Common myeloid progenitor, CD34-positive (primary cell): Measurements from ENCODE around the gene MICAL3.

Source experiments
- CTCF ChIA-PET: fragments of 350-600 bp; sonication (Branson Sonifier 250); formaldehyde crosslinking; loops from one replicate; lab custom pipeline; 2021; ENCODE audit warnings: antibody characterized with exemption; lab: Charles Lee
- POLR2A ChIA-PET: fragments of 350-600 bp; sonication (Branson Sonifier 250); formaldehyde crosslinking; loops from one replicate; lab custom pipeline; 2021; ENCODE audit warnings: antibody characterized with exemption; lab: Charles Lee
- DNase-seq, 3 donors: peaks; one replicate each; pipeline versions ENCODE4 v3.0.0 to v3.0.0-alpha.2; 2013
- H3K27ac ChIP-seq, 2 experiments: 1 replicate in 1 of 2; 2 replicates in 1 of 2; pipeline ENCODE4 v1.7.0; 2013; ENCODE audit warnings: inconsistent platforms in 2 of 2, low read length in 2 of 2, mild to moderate bottlenecking in 2 of 2, low read depth in 1 of 2, moderate library complexity in 1 of 2; ENCODE audit not compliant: severe bottlenecking in 2 of 2, insufficient read depth in 1 of 2, poor library complexity in 1 of 2
- H3K27me3 ChIP-seq, 5 experiments: replicated peaks in 2 of 5; 1 replicate in 3 of 5; 2 replicates in 2 of 5; pipeline versions ENCODE4 v1.6.1 to v1.7.0; 2013; ENCODE audit warnings: low read length in 4 of 5, mild to moderate bottlenecking in 2 of 5, moderate library complexity in 2 of 5, inconsistent platforms in 1 of 5; ENCODE audit not compliant: insufficient read depth in 5 of 5, control insufficient read depth in 4 of 5
- H3K36me3 ChIP-seq, 4 experiments: 1 replicate in 2 of 4; 2 replicates in 2 of 4; pipeline versions ENCODE4 v1.6.1 to v1.7.0; 2013; ENCODE audit warnings: low read length in 3 of 4, control low read depth in 1 of 4, mild to moderate bottlenecking in 1 of 4; ENCODE audit not compliant: control insufficient read depth in 4 of 4, insufficient read depth in 4 of 4
- H3K4me1 ChIP-seq, 4 experiments: 1 replicate in 3 of 4; 2 replicates in 1 of 4; pipeline versions ENCODE4 v1.6.1 to v1.7.1; 2013; ENCODE audit warnings: low read length in 3 of 4, mild to moderate bottlenecking in 3 of 4, control low read depth in 1 of 4, inconsistent platforms in 1 of 4, moderate library complexity in 1 of 4; ENCODE audit not compliant: control insufficient read depth in 4 of 4, insufficient read depth in 4 of 4; ENCODE audit errors: control extremely low read depth in 1 of 4
- H3K4me3 ChIP-seq, 7 experiments: 1 replicate in 4 of 7; 2 replicates in 3 of 7; pipeline versions ENCODE4 v1.5.1 to v1.7.0; 2013; ENCODE audit warnings: mild to moderate bottlenecking in 7 of 7, low read length in 6 of 7, moderate library complexity in 6 of 7, inconsistent platforms in 2 of 7, low read depth in 2 of 7, control low read depth in 1 of 7; ENCODE audit not compliant: insufficient read depth in 4 of 7, control insufficient read depth in 1 of 7; ENCODE audit errors: extremely low read depth in 1 of 7
- H3K9me3 ChIP-seq, 5 experiments: 1 replicate in 4 of 5; 2 replicates in 1 of 5; pipeline versions ENCODE4 v1.6.1 to v1.7.1; 2013; ENCODE audit warnings: low read length in 4 of 5, mild to moderate bottlenecking in 2 of 5, inconsistent platforms in 1 of 5, low read depth in 1 of 5, moderate library complexity in 1 of 5; ENCODE audit not compliant: control insufficient read depth in 4 of 5, insufficient read depth in 2 of 5; ENCODE audit errors: control extremely low read depth in 1 of 5
- WGBS: methylation state at CpG from one replicate; pipeline ENCODE4 v1.1.5; 2013; ENCODE audit not compliant: insufficient coverage; 5-methylcytosine and 5-hydroxymethylcytosine counted together

MICAL3 gene

GRCh38 chr22:17966403-17966717, 58.0 kb downstream of the MICAL3 start:
- CTCF ChIA-PET, result interaction anchor here (1.2 kb wide), 1 partner anchor 14 kb away, joined by 3 read pairs; no protein-coding TSS in a partner anchor

GRCh38 chr22:17965538-17966402, 58.6 kb downstream of the MICAL3 start:
- POLR2A ChIA-PET, result no interaction called here
- H3K9me3 ChIP-seq, result no peaks in the 10 kb centered on the region
- 51% methylated on average over 8 of the region's 12 CpGs for WGBS
- H3K27me3 ChIP-seq, result no peaks in the 10 kb centered on the region
- H3K27ac ChIP-seq, result no peak overlapping the region
- DNase-seq, result peak; percentile 10 to 46 (median 35)
- H3K4me1 ChIP-seq, result peaks cover 0 to 7% (median 5%) of the 10 kb centered on the region in 4 experiments
- no peak overlapping the region for H3K4me3 ChIP-seq
- no peaks in the 10 kb centered on the region for H3K36me3 ChIP-seq
- CTCF ChIA-PET, result interaction anchor here (0.6 kb wide), 1 partner anchor 30 kb away, joined by 3 read pairs; no protein-coding TSS in a partner anchor

More at GRCh38 chr22:17966403-17966717, 58.0 kb downstream of the MICAL3 start:
- Histone ChIP-seq H3K9me3 (no peaks in the 10 kb centered on the region), H3K27ac (no peak overlapping the region), H3K4me1 (peaks cover 0 to 7% (median 5%) of the 10 kb centered on the region in 4 experiments), H3K4me3 (no peak overlapping the region), H3K27me3 (no peaks in the 10 kb centered on the region), H3K36me3 (no peaks in the 10 kb centered on the region)
- DNase-seq, result no peak
- POLR2A ChIA-PET, result no interaction called here
- WGBS, result 100% methylated on average over 1 of the region's 2 CpGs

GRCh38 chr22:17964643-17965042, 59.7 kb downstream of the MICAL3 start:
- WGBS, result 76% methylated on average over 9 of the region's 10 CpGs
- Histone ChIP-seq H3K4me3 (no peak overlapping the region), H3K27me3 (no peaks in the 10 kb centered on the region), H3K4me1 (peaks cover 0 to 7% (median 5%) of the 10 kb centered on the region in 4 experiments), H3K36me3 (no peaks in the 10 kb centered on the region), H3K27ac (no peak overlapping the region), H3K9me3 (no peaks in the 10 kb centered on the region)
- ChIA-PET POLR2A (no interaction called here), CTCF (no interaction called here)
- no peak for DNase-seq

- DNase-seq, result no peak
- CTCF ChIA-PET, result no interaction called here
- Histone ChIP-seq H3K9me3 (no peaks in the 10 kb centered on the region), H3K36me3 (no peaks in the 10 kb centered on the region), H3K27me3 (no peaks in the 10 kb centered on the region), H3K4me1 (peaks cover 0 to 7% (median 5%) of the 10 kb centered on the region in 4 experiments), H3K4me3 (no peak overlapping the region), H3K27ac (no peak overlapping the region)
- 100% methylated on average over 2 of the region's 6 CpGs for WGBS
- POLR2A ChIA-PET, result no interaction called here
Measured at GRCh38 chr22:17964156-17964555, 60.2 kb downstream of the MICAL3 start.

- Histone ChIP-seq H3K27me3 (no peaks in the 10 kb centered on the region), H3K4me1 (peaks cover 0 to 7% (median 5%) of the 10 kb centered on the region in 4 experiments), H3K4me3 (no peak overlapping the region), H3K27ac (no peak overlapping the region), H3K36me3 (no peaks in the 10 kb centered on the region), H3K9me3 (no peaks in the 10 kb centered on the region)
- 98% methylated on average over 8 of the region's 8 CpGs for WGBS
- ChIA-PET POLR2A (interaction anchor here (1.2 kb wide), 1 partner anchor 38 kb away, joined by 3 read pairs; no protein-coding TSS in a partner anchor), CTCF (no interaction called here)
- no peak for DNase-seq
Measured at GRCh38 chr22:17963015-17963414, 61.3 kb downstream of the MICAL3 start.

GRCh38 chr22:17962168-17962567, 62.2 kb downstream of the MICAL3 start:
- no peaks in the 10 kb centered on the region for H3K36me3 ChIP-seq
- H3K27ac ChIP-seq, result no peak overlapping the region
- ChIA-PET CTCF (interaction anchor here (2.6 kb wide), 1 partner anchor 20 kb away, joined by 7 read pairs; no protein-coding TSS in a partner anchor), POLR2A (interaction anchor here (1.2 kb wide), 1 partner anchor 39 kb away, joined by 3 read pairs; no protein-coding TSS in a partner anchor)
- no peaks in the 10 kb centered on the region for H3K27me3 ChIP-seq
- H3K9me3 ChIP-seq, result no peaks in the 10 kb centered on the region
- 96% methylated on average over 9 of the region's 13 CpGs for WGBS
- peaks cover 0 to 7% (median 5%) of the 10 kb centered on the region in 4 experiments for H3K4me1 ChIP-seq
- DNase-seq, result no peak
- H3K4me3 ChIP-seq, result no peak overlapping the region

- POLR2A ChIA-PET, result no interaction called here
- Histone ChIP-seq H3K4me3 (no peak overlapping the region), H3K9me3 (no peaks in the 10 kb centered on the region), H3K27me3 (no peaks in the 10 kb centered on the region), H3K4me1 (peaks cover 0 to 7% (median 5%) of the 10 kb centered on the region in 4 experiments), H3K36me3 (no peaks in the 10 kb centered on the region), H3K27ac (no peak overlapping the region)
- no peak for DNase-seq
- CTCF ChIA-PET, result interaction anchor here (2.6 kb wide), 1 partner anchor 19 kb away, joined by 7 read pairs; no protein-coding TSS in a partner anchor
- 40% methylated on average over 1 of the region's 1 CpG for WGBS
Measured at GRCh38 chr22:17961446-17961729, 63.0 kb downstream of the MICAL3 start.
